GM23338 (cell line): Measurements from ENCODE around the gene SRPK1.

ENCODE experiments used
- CREB1 ChIP-seq: fragments of 250-450 bp; sonication (Bioruptor Pico); IDR thresholded peaks from 2 replicates; pipeline ENCODE4 v1.5.0; 2020; ENCODE audit warnings: low read depth, mild to moderate bottlenecking, moderate library complexity
- CTCF ChIP-seq, 2 experiments: fragments of 200-600 bp in 1 of 2; sonication (generic) in 1 of 2; conservative IDR thresholded peaks; 2 replicates each; pipeline versions ENCODE4 v1.5.1 to v1.6.1; 2016 to 2017; ENCODE audit warnings: antibody characterized with exemption in 2 of 2, low read depth in 2 of 2, mild to moderate bottlenecking in 2 of 2, moderate library complexity in 1 of 2
- EZH2 ChIP-seq: fragments of 200-600 bp; sonication (generic); IDR thresholded peaks from one replicate; pipeline ENCODE4 v1.8.0; 2017; ENCODE audit warnings: antibody characterized with exemption, mild to moderate bottlenecking, low read depth; ENCODE audit not compliant: unreplicated experiment
- EZH2phosphoT487 ChIP-seq: fragments of 200-600 bp; sonication (generic); IDR thresholded peaks from one replicate; pipeline ENCODE4 v1.8.1; 2018; ENCODE audit warnings: antibody characterized with exemption; ENCODE audit not compliant: unreplicated experiment
- NANOG ChIP-seq: IDR thresholded peaks from 2 replicates; pipeline ENCODE4 v1.6.1; 2016; ENCODE audit warnings: antibody characterized with exemption, borderline replicate concordance
- POLR2AphosphoS5 ChIP-seq: IDR thresholded peaks from 2 replicates; pipeline ENCODE4 v1.6.1; 2016; ENCODE audit warnings: antibody characterized with exemption, low read depth
- ZNF331 ChIP-seq: fragments of 250-450 bp; sonication (Bioruptor Pico); IDR thresholded peaks from 2 replicates; pipeline ENCODE4 v1.5.0; 2020; ENCODE audit warnings: low read depth, mild to moderate bottlenecking, moderate library complexity
- TF ChIP-seq, protein P1 (sequence below): IDR thresholded peaks from one replicate; pipeline ENCODE4 v1.6.1; 2018; ENCODE audit warnings: antibody characterized with exemption; ENCODE audit not compliant: unreplicated experiment

- no peak for TF ChIP-seq EZH2
- TF ChIP-seq CTCF (conservative IDR thresholded peaks at IDR 0.05; ENCODE audit: low read depth in 2 of 2), result no peak
- no peak for TF ChIP-seq ZNF331 (CRISPR knock-in tag)
- TF ChIP-seq NANOG, result no peak
- TF ChIP-seq EZH2phosphoT487, result no peak
- TF ChIP-seq, protein P1, sequence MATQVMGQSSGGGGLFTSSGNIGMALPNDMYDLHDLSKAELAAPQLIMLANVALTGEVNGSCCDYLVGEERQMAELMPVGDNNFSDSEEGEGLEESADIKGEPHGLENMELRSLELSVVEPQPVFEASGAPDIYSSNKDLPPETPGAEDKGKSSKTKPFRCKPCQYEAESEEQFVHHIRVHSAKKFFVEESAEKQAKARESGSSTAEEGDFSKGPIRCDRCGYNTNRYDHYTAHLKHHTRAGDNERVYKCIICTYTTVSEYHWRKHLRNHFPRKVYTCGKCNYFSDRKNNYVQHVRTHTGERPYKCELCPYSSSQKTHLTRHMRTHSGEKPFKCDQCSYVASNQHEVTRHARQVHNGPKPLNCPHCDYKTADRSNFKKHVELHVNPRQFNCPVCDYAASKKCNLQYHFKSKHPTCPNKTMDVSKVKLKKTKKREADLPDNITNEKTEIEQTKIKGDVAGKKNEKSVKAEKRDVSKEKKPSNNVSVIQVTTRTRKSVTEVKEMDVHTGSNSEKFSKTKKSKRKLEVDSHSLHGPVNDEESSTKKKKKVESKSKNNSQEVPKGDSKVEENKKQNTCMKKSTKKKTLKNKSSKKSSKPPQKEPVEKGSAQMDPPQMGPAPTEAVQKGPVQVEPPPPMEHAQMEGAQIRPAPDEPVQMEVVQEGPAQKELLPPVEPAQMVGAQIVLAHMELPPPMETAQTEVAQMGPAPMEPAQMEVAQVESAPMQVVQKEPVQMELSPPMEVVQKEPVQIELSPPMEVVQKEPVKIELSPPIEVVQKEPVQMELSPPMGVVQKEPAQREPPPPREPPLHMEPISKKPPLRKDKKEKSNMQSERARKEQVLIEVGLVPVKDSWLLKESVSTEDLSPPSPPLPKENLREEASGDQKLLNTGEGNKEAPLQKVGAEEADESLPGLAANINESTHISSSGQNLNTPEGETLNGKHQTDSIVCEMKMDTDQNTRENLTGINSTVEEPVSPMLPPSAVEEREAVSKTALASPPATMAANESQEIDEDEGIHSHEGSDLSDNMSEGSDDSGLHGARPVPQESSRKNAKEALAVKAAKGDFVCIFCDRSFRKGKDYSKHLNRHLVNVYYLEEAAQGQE, result peak; percentile 37
- no peak for TF ChIP-seq POLR2AphosphoS5
- TF ChIP-seq CREB1, result no peak
Observed at GRCh38 chr6:35942355-35942754, 21.5 kb upstream of the SRPK1 start.
